ENCODE results near the gene CD164. TPM values are rescaled to one million over a fixed set of nuclear protein-coding genes. Genes with fewer than 3 reads are reported as not detected.
"Not testable (repeated sequence)": the region's sequence is repeated elsewhere in the genome, so short reads cannot be mapped to it uniquely, and the experiment has no call there.

The CD164 gene
- total RNA-seq, 1 donor = 352 TPM

DNA sequence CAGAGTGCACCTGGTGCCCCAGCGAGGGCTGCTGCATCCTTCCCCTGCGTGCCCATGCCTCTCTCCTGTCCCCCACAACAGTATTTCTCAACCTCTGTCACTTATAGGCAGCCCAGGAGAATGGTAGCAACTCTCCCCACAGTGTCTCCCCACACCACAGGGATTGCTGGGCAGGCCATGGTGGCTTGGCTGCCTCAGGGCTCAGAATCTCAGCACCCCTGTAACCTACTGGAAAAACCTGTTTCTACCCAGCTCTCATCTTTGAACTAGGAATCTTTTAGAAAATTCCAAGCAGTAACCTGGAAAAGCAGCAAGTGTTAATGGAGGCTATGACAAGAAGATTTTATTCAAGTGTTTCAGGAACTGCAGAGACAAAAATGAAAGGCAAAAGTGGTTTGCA, 38.0 kb downstream of the CD164 start:
- no peak for DNase-seq (ENCODE audit: low read depth in 2 of 3, low spot score in 2 of 3)

DNA sequence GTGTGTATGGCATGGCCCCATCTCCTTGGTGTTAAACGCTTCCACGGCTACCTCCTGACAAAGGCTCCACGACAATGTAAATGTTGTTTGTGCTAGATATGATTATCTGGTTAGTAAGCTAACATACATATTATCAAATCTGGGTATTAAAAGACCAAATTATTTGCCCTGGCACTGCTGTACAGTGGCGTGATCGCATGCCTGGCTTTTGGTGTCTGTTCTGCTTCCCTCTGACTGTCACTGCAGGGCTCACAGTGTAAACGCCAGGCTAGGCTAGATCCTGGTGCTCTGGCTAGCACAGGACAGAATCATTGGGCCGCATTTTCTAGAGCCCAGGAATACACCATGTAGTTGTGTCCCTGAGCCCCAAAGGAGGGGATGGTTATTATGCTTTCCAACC, 38.7 kb downstream of the CD164 start:
- no peak for DNase-seq (ENCODE audit: low read depth in 2 of 3, low spot score in 2 of 3)

GRCh38 chr6:109342911-109343310, 39.4 kb downstream of the CD164 start:
- no peak for DNase-seq (ENCODE audit: low read depth in 2 of 3, low spot score in 2 of 3)

- DNase-seq (ENCODE audit: low read depth in 2 of 3, low spot score in 2 of 3) = peak in 1 of 3 donors; percentile 66
Measured at GRCh38 chr6:109342506-109342905, 39.8 kb downstream of the CD164 start.

DNA sequence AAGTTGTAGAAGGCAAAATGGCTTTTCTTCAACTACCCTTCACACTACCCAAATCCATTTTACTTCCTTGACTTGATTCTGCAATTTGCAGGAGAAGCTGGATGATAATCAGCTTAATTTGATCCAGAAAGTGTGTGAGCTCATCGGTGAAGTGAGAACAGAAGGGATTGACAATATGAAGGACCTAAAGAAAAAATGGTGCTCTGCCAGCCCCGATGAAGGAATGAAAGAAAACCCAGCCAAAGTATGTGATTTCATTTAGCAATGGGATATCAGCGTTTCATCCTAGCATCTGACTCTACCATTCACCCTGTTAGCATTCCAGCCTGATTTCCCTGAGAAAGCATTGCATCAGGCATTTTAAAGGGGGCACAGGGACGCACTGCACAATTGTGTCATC, 41.5 kb downstream of the CD164 start:
- DNase-seq (ENCODE audit: low read depth in 2 of 3, low spot score in 2 of 3) = no peak

DNA sequence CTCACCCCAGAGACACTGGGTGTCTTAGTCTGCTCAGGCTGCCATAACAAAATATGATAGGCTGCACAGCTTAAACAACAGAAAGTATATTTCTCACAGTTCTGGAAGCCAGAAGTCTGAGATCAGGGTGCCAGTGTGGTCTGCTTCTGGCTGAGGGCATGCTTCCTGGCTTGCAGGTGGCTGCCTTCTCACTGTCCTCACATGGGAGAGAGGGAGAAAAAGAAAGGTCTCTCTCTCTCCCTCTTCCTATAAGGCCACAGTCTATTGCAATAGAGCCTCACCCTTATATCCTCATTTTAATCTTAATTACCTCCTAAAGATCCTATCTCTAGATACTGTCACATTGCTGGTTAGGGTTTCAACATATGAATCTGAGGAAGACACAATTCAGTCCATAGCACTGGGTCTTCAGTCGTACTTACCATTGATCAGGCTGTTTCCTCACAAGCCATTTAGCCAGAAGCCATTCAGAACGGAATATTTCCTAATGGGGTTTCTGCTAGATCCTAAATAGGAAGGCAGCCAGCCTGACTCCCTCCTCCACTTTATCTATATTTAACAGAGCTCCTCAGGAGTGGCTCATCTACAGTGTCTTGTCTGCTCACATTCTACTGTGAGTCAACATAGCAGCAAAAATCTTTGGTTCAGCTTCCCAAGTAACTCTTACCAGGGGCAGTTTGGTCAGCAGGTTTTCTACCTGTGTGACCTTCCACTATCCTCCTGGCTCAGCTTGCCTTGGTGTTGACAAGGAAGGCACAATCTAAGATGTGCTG, 42.2 kb downstream of the CD164 start:
- DNase-seq (ENCODE audit: low read depth in 2 of 3, low spot score in 2 of 3) = no peak

DNA sequence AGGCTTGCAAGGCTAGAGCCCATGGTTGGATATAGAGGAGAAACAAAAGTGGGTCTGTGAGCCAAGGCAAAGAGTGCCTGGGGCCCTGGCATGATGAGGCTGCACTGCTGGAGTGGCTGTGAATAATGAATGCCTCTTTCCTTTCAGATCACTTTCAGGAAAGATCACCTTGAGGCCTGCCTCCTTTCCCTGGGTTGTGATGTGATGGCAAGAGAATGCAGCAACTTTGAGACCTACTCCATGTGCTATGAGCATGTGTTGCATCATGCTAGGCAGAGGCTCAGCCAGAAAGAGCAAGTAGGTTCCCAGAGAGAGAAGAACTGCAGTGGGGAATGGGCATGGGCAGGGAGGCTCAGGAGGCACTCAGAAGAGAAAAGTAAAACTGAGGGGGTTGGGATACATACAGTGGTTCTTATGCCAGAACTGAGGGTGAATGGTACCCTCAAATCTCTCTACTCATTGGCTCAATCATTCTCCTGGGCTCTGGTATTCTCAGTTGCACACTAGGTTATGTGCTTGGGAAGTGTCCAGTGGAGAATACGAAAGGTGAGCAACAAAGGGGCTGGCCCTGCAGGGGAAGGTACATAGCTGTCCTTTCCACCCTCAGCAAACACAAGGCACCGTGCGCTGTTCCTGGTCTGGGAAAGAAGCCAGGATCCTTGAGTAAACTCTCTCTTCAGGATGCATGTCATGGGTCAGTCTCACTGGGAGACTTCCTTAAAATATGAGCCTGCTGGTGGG, 45.9 kb downstream of the CD164 start:
- no peak for DNase-seq (ENCODE audit: low read depth in 2 of 3, low spot score in 2 of 3)

GRCh38 chr6:109333870-109334269, 48.4 kb downstream of the CD164 start:
- not testable (repeated sequence) for DNase-seq (ENCODE audit: low read depth in 2 of 3, low spot score in 2 of 3)

DNA sequence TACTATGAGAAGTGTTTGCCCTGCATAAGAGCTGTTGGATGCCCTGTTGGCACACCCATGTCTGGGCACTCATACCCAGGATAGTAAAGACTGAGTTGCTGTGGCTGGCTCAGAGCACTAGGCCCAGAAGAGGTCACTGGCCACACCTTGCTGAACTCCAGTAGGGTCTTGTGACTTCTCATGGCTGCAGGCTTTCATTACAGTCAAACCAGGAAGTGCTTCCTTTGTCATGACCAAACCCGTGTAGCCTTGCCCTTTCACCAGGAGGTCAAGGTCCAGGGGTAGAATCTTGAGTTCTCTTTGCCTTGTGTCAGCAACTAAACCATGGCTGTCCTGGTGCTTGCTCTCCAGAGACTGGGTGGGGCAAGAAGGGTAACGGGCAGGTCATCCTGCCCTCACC, 49.5 kb downstream of the CD164 start:
- DNase-seq (ENCODE audit: low read depth in 2 of 3, low spot score in 2 of 3) = no peak

- no peak for DNase-seq (ENCODE audit: low read depth in 2 of 3, low spot score in 2 of 3)
Measured at GRCh38 chr6:109331081-109331480, 51.2 kb downstream of the CD164 start.

GRCh38 chr6:109330263-109330662, 52.0 kb downstream of the CD164 start:
- DNase-seq (ENCODE audit: low read depth in 2 of 3, low spot score in 2 of 3) = no peak

DNA sequence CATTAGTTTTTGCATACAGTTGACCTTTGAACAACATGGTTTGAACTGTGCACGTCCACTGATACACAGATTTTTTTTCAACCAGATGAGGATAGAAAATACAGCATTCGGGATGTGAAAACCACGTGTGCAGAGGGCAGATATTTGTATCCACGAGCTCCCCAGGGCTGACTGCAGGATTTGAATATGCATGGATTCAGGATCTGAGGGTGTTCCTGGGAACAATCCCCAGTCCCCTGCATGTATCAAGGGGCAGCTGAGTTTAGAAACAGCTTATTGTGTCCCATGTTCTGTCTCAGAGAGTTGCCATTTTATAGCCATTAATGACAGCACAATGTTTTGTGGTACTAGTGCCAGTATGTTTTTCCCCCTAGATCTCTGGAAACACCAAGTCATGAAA, 53.6 kb downstream of the CD164 start:
- DNase-seq (ENCODE audit: low read depth in 2 of 3, low spot score in 2 of 3) = no peak

DNA sequence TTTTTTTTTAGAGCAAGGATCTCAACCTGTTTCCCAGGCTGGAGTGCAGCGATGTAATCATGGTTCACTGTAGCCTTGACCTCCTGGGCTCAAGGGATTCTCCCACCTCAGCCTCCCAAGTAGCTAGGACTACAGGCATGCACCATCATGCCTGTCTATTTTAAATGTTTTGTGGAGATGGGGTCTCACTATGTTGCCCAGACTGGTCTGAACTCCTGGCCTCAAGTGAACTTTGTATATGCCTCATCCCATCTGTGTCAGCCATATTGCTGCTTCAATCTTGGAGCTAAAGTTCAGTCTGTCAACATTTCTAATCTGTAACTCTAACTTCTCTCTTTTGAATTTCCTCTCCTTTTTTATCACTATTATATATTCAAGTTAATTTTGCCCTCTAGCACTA, 54.3 kb downstream of the CD164 start:
- DNase-seq (ENCODE audit: low read depth in 2 of 3, low spot score in 2 of 3) = no peak

GRCh38 chr6:109327491-109327890, 54.8 kb downstream of the CD164 start:
- DNase-seq (ENCODE audit: low read depth in 2 of 3, low spot score in 2 of 3) = no peak

- DNase-seq (ENCODE audit: low read depth in 2 of 3, low spot score in 2 of 3) = no peak
Measured at GRCh38 chr6:109326351-109326750, 55.9 kb downstream of the CD164 start.

DNA sequence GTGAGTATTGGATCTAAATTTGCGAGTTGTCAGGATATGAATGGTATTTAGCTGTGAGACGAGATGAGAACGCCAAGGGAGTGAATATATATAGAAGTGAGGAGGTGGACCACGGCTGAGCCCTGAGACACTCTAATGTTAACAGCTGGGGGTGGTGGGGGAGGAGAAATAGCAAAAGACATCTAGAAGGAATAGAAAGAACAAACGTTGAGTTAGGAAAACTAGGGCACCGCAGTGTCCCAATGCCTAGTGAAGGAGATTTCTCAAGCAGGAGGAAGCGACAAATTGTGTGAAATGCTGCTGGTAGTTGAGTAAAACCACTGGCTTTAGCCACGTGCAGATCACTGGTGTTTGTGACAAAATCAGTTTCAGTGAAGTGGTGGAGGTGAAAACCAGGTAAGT, 56.9 kb downstream of the CD164 start:
- no peak for DNase-seq (ENCODE audit: low read depth in 2 of 3, low spot score in 2 of 3)

DNA sequence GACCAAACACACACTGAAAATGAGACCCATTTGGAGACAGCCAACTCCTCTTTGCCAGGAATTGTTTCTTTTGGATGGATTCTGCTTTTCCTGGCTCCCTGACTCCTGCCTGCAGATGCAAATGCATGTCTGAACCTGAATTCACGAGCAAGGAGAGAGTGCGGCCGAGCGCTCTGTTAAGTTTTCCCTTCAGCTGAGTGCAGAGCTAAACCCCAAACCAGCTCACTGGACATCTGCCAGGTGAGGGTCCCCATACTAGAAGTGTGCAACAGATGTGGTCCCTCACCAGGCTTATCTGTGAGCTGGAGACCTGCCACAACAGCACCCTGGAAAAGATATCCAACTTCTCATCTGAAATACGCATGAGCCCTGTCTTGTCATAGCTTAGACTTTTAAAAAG, 59.0 kb downstream of the CD164 start:
- DNase-seq (ENCODE audit: low read depth in 2 of 3, low spot score in 2 of 3) = no peak

DNA sequence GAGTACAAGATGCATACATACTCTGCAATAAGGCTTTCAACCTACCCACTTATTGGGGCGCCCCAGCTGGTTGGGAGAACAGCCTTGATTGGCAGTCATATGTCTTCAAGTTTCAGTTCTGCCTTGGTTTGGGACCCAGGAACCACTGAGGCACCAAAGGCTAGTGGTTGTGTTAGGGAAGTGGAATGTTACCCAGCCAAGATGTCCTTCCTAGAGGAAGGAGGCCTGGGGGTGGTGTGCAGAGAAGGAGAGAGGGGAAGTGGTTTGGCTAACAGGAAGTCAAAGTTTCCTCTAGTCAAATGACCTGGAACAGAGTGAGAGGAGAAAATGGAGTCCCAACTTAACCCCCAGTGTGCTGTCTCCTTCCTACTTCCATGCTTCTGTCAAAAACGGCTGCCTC, 59.4 kb downstream of the CD164 start:
- peak in 1 of 3 donors; percentile 50 for DNase-seq (ENCODE audit: low read depth in 2 of 3, low spot score in 2 of 3)

GRCh38 chr6:109321752-109322151, 60.5 kb downstream of the CD164 start:
- DNase-seq (ENCODE audit: low read depth in 2 of 3, low spot score in 2 of 3) = no peak

DNA sequence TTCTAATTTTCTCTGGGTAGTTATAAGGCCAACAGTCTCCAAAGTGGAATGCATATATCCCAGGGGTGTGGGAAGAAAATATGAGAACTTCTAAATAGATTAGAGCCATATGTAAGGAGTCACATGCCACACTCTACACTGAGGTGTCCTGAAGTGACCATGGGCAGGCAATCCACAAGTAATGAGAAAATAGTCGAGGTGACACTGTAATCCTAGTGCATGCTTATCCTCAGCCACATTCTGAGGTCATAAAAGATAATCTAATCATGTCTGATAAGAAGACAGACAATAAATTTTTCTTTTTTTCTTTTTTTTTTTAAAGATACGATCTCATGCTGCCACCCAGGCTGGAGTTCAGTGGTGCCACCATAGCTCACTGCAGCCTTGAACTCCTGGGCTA, 62.2 kb downstream of the CD164 start:
- DNase-seq (ENCODE audit: low read depth in 2 of 3, low spot score in 2 of 3) = no peak

DNA sequence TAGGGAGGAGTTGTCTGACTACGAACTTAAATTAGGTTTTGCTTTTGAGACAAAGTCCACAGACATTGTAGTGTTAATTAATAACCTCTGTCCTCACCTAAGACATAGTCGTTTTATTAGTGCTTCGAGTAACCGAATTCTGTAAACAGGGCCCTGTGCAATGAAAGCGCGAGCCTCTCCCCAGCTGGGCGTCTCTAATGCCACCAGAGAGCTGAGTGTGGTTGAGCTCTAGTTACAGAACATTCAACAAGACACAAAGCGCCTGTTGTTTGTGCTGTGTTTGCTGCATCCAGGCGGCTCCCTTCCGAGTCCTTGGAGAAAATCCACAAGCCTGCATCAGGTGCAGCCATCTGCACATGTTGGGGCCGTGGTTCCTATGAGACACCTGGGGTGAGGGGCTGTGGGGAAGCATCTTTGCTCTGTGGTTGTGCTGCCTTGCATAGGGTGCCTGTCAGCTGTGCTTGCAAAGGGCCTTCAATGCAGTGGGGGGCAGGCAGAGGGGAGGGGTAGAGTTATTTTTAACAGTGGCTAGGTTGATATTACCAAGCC, 63.9 kb downstream of the CD164 start:
- DNase-seq (ENCODE audit: low read depth in 2 of 3, low spot score in 2 of 3) = peak in 1 of 3 donors; percentile 73

DNA sequence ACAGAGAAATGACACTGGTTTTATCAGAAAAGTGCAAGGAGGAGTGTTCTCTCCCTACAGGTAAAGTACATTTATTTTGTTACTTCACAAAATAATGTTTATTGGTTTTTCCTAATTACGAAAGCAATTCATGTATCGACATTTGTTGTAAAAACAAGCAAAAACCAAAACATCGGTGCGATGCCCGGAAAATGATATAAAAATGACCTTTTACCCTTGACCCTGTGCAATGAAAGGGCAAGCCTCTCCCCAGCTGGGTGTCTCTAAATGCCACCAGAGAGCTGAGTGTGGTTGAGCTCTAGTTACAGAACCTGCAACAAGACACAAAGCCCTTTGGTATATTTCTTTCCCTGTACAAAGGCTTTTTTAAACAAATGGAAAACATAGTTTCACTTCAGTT, 65.4 kb downstream of the CD164 start:
- no peak for DNase-seq (ENCODE audit: low read depth in 2 of 3, low spot score in 2 of 3)

All from hematopoietic multipotent progenitor cell (in vitro differentiated cells).